HL-60/S4 treated with phorbol 12-myristate 13-acetate at 8.2 ng/mL for 4 days and 3 days (cell line): ENCODE measurements around the gene RNF152.

Experiments used
- in situ Hi-C: fragments of 300-500 bp; cut with MboI; formaldehyde crosslinking; loops from 2 replicates; pipeline ENCODE4 v1.15.0; 2022; ENCODE audit warnings: low sequenced_read_pairs

The RNF152 gene, protein sequence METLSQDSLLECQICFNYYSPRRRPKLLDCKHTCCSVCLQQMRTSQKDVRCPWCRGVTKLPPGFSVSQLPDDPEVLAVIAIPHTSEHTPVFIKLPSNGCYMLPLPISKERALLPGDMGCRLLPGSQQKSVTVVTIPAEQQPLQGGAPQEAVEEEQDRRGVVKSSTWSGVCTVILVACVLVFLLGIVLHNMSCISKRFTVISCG

DNA sequence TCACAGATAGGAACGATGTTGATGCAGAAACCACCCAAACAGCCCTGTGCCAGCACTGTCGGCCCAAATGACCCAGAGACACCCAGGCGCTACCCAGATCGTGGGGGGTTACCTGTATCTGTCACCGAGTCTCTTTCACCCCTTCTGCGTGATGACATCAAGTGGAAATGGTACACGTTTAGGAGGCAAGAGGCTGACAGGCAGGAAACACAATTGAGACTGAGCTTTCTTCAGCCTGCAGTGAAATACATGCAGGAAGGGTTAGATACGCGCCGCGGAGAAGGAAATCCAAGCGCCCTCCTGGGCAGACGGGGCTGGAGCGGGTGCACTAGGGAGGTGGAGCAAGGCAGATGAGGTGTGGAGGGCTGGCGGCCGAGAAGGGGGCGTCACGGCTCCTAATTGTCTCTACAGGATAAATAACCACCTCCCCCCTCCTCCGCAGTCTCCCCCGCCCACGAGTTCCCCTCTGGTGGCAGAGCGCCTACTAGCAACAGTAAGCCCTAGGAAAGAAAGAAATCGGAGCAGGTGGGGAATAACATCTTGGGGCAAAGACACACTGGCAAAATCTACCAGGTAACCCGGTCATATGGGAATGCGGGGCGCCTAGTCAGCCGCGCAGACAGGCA, at the start of gene RNF152:
TSS of gene RNF152 (minus strand) at position 325 of the 626 bp plus-strand sequence. CDS start 76,544 bp downstream, outside the sequence.
- in situ Hi-C loops: no loop called here

DNA sequence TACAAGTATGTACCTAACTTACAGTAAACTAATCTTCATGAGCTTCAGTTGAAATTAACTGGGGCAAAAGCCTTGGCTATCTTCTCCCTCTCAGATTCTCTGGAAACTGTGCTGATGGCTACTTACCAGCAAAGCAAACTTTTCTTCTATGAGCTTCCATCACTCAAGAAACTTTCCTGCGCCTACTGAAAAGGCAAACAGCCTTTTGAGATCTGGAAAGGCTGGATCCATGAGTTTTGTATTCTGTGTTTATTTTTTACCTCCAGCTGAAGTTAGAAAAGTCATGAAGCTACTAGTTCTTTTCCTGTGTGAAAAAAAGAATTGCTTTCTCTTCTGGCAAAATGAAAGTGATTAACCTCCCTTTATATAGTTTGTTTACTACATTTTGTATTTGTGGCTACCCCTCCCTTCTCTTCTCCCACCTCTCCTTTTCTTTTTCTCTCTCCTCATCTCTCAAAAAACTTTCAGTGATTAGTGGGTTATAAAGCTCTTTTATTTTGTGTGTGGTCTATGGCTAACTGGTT, 49.2 kb upstream of the RNF152 start:
- in situ Hi-C loops: no loop called here

DNA sequence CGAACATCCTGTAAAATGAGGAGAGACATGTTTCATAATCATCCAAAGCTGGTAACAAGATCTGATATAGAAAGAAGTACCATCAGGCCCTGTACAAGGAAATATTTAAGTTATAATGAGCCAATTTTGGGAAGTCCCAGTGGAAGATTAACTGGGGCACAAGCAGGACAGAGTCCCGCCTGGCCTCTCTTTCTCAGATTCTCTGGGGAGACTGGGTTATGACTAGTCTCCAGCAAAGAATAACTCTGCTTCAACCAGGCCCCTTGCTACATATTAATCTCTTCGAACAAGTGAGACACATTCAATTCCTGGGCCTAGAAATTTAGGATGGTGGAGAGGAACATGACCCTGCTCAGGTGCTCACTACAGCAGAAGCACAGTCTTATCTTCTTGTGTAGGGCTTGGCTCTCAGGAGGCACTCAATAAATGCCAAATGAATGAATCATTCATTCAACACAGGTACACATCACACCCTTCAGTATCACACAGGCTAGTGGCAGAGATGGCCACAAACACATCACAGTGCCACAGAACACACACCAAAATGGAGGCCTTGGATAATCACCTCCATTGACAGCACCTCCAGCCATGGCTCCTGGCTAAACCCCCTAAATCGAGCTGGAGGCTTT, 46.4 kb upstream of the RNF152 start:
- in situ Hi-C loops: no loop called here

DNA sequence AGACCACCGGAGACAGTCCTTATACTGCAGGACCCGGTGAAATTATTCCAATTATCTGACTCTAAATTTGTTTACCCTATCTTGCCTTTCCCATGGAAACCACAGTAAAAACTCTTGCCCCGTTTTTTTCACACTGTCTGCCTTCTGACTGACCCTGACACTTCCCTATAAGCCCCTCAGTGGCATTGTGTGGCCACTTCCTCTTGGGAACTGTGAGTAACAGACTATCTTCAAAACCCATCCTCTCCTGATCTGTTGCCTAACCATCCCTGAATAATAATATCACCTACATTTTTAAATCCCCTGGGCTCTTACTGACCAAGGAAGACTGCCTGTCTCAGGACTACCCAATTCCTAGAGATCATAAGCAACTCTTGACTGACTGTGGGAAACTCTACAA, 42.6 kb upstream of the RNF152 start:
- in situ Hi-C loops: no loop called here

DNA sequence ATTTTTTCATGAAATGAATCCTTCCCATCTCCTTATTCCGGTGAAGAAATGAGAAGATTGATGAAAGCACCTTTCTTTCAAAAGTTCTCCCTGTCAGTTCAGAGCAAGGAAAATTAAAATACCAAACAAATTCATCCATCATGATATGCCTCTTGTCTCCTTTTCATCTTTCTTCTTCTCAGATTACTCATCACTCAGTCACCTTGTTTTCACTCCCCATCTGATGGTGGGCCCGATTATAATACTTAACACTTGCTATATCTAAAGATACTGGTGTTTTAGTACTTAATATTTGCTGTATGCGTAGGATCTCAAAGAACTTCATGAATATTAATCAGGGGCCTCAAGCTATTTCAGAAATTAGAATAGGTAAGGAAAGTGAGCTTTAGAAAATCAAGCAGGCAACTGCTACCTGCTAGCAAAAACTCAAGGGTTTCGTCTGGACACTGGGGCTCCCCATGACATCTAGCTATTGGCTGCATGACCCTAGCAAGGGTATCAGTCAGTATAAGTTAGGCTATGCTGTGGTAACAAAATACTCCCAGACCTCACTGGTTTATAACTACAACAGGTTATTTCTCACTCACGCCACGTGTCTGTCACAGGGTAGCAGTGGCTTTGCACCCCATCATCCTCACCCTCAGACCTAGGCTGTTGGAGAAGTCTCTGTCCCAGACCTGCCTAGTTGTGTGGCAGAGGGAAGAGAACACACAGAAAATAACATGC, 39.0 kb upstream of the RNF152 start:
- in situ Hi-C loops: no loop called here

DNA sequence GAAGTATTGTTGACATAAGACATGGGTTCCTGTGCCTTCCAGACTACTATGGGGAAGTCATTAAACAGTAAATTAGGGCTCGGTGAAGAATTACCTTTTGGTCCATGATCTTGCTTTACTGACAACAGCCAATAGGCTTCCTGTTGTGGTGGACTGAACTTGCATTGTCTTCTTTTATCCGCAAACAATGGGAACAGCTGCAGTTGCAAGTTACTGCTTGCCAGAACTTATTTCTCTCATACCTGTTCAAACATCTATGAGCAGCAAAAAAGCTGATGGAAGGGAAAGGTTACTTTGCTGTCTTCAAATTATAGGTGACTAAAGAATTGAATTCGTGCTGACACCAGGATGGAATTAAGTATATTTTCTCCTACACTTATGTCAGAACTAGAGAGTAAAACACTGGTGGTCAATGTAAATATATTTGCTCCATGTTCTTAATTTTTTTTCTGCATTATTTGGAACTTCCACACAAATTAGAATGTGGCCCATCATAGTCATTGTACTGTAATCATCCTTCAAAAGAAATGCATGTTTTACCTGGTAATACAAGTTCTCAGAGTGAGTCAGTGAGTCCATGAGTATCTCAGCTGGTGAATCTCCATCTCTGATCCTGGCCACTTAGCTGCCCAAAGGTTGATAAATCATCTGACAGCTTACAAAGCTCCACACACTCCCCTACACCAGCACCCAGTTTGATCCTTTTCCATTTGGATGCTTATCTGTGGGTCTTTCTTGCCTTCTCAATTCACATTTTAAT, 37.3 kb upstream of the RNF152 start:
- in situ Hi-C loops: no loop called here

DNA sequence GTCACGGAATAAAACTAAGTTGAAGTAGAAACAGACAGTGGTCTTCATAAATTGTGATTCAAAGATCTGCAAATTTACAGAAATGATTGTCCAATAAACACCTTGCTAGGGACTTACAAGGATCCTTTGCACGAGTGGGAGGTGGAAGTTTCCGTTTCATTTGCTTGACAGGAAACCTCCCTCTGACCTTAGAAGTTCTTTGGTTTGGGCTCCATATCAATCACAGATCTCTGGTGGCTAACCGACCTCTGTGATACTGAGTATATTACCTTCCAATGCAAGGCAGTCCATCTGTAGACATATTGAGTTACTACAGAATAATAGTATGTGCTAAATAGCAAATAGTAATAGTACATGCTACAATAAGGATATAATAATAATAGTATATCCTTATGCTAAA, 33.7 kb upstream of the RNF152 start:
- in situ Hi-C loops: no loop called here

DNA sequence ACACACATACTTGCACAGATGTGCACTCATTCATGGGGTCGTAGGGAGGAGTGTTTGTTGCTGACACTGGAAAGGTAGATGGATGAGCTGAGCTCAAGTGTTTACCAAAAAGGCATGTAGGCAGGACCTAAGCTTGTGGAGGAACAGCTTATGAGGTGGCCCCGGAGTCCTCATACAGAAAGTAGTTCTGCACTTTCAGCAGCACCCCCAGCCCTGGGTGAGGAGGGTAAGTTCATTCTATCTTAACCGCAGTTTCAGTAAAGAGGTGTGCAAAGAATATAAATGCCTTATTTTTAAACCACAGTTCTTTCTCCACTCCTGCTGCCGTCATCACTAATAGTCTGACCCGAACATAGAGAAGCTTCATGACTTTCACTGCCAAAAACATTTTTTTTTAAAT, 31.7 kb upstream of the RNF152 start:
- in situ Hi-C loops: no loop called here

DNA sequence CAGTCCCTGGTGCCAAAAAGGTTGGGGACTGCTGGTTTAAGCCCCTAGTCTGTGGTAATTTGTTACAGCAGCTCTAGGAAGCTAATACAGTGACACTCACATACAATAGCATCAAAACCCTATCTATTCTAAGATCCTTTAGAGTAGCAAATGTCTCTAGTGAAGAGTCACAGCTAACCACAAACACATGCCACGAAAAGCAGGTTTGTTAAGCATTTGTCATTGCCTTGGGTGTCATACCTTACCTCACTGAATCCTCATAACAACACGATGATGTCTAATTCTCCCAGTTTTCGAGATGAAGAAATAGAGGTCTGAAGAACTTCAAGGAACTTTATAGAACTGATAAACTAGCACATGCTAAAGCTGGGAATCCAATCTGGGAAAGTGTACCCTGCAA, 29.6 kb upstream of the RNF152 start:
- in situ Hi-C loops: no loop called here

DNA sequence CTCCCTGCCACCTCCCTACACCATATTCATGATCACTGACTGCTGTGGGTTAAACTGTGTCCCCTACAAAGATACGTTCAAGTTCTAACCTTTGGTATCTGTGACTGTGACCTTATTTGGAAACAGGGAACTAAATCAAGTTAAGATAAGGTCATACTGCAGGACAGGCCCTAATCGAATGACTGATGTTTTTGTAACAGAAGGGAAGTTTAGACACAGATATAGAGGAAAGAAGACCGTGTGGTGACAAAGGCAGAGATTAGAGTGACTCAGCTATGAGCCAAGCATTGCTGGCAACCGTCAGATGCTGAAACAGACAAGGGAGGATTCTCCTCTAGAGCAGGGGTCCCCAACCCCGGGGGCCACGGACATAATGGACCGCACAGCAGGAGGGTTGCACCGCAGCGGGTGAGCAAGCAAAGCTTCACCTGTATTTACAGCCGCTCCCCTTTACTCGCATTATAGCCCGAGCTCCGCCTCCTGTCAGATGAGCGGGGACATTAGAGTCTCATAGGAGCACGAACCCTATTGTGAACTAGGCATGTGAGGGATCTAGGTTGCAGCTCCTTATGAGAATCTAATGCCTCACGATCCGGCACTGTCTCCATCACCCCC, 28.9 kb upstream of the RNF152 start:
- in situ Hi-C loops: no loop called here

DNA sequence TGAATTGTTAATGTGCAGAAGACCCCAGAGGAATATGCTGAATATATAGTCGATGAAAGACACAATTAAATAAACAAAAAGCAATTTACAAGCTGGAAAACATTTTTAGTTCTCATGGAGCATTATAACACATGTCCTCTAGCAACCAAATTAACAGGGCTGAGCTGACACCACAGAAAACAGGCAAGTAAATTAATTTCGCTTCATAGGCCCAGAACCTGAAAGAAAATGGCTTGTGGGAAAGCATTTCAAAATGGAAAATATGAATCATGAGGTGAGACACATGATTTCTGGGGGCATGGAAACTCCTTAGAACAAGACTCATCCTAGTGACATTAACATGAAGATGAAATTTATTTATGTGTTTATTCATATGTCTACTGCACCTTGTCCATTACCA, 25.0 kb upstream of the RNF152 start:
- in situ Hi-C loops: no loop called here

DNA sequence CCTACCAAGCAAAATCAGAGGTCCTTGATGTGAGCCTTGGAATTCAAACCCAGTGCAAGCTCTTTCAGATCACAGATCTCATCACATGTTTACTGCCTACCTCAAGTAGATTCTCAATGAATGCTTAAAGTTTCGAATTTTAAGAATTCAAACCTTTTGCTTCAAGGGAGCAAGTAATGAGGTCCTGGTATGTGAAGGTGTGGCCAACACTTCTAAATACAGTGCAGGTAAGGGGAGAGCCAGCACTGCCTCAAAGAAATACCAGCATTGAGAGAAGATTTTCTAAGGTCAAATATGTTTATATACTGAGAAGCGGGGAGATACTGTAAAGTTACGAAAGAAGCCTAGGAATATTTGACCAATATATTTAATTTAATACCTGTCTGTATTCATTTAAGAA, 19.7 kb upstream of the RNF152 start:
- in situ Hi-C loops: no loop called here

DNA sequence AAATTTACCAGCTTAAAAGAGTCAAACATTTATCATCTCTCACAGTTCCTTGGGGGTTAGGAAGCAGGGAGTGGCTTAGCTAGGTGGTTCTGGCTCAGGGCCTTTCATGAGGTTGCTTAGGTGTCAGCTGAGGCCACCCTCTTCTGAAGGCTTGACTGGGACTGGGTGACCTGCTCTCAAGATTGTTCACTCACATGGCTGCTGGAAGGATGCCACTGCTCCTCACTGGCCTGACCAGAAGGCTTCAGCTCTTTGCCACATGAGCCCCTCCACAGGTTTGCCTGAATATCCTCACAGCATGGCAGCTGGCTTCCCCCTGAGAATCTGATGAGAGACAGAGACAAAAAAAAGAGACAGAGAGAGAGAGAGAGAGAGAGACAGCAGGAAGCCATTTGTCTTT, 17.3 kb upstream of the RNF152 start:
- in situ Hi-C loops: no loop called here

DNA sequence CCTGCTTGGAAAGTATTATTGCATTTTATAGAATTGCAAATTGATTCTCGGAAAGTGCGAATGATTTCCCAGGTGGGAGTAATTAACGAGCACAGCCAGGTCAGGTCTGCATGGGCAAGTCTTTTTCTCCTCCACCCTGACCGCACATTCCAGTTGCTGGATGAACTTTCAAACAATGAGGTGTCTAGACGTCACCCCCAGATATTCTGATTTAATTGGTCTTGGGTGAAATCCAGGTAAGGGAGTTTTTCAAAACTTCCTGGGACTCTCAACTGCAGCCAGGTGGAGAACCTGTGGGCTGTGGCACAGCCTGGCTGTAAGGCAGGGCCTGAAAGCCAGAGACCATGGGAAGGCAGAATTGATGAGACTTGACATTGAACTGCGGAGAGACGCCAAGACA, 15.9 kb upstream of the RNF152 start:
- in situ Hi-C loops: no loop called here

DNA sequence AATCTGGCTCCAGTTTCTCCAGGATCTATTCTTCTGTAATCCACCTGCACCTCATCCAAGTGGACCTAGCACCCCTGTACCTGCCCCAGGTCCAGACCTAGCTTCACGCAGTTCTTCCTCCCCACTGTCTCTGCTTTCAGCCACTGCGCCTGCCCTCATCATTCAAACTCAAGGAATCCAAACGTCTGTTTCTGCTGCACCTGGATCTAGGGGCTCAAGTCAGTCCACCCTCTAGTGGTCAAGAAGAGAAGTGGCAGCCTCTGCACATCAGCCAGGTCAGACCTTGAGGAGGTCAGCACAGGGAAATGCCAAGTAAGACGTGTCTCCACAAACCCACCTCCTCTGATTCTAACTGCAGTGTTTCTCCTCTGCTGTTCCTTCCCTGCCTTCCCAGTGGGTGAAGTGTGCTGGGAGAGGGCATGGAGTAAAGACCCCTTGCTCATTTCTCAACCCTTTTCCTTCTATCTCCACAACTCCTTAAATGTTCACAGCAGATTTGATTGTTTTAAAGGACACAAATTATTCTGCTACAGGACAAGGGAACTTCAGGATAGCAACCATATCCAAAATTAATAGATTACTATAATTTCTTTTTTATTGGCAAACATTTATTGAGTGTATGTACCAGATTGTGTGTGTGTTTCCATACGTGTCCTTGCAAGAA, 8.6 kb upstream of the RNF152 start:
- in situ Hi-C loops: no loop called here

DNA sequence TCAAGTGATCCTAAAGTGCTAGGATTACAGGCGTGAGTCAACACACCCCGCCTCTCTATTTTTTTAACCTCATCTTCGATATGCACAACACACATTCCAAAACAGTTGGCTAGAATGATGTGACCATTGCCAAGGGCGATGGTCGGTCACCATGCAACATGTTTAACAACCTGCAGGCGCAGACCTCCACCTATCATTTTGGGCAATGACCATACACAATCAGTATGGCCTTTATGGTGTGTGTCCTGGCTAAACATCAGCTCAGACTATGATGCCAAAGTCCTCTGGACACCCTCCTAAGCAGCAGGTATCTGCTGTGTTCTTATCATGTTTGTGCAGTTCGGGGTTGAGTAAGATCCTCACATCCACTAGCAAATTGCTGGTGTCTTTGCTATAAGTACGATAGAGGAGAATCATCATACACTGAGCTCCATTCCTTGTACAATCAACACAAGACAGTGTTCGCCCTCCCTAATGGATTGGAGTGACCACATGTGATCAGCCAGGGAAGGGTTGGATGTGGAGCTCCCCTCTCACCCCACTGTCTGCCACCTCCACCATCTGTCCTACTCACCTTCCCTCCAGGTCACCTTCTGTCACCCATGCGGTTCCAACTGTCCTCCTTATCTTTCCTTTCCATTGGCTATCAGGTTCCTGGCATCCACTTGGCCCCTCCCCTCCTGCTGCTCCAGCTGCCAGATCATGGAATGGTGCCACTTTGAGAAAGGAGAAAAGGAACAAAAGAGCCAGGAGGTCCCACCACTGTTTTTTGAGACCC, 7.9 kb upstream of the RNF152 start:
- in situ Hi-C loops: no loop called here

DNA sequence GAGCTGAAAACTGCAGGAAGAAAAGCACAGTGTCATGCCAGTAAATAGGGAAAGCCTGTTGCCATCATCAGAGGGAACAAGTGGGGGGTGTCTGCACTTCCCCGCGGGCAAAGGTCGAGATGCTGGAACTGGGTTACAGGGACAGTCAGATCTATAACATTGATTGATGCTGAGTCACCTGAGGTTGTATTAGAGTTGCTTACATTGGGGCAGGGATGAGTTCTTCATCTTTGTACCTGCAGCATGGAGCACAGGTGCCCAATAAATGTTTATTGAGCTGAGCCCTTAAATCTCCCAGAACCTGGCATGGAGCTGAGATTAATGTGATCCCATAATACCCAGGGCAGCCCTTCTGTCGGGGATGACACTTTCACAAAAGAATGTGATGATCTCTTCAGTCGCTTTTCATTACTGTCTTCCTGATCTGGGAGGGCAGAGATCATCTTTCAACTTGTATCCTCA, 5.9 kb upstream of the RNF152 start:
- in situ Hi-C loops: no loop called here

DNA sequence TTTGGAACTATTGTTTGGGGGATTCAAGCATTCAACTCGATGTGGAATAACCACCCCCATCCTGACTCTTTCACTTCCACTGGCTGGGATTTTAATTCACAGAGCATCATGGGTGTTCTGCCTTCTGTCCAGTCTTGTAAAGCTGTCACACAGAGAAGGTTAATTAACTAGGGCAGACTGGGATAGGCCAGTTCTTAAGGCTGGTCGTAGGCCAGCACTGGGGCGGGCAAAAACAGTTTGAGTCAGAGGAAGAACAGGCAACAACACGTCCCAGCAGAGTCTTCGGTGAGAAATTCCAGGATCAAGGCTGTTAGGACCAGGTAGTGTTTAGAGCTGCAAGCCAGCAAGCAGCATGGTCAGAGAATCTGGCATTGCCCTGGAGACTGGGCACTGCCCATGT, 4.0 kb upstream of the RNF152 start:
- in situ Hi-C loops: no loop called here

DNA sequence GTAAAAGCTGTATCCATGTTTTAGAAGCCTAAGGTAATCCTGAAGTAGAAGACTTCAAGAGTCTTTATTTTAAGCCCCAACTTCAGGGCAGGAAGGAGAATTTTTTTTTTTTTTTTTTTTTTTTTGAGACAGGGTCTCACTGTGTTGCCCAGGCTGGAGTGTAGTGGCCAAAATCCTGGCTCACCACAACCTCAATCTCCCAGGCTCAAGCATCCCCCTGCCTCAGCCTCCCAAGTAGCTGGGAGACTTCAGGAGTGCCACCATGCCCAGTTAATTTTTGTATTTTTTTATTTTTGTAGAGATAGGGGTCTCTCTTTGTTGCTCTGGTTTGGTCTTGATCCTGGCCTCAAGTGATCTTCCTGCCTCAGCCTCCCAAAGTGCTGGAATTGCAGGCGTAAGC, 3.3 kb upstream of the RNF152 start:
- in situ Hi-C loops: no loop called here
